Measurements from ENCODE around the gene KCNE4. TPM values are rescaled to one million over a fixed set of nuclear protein-coding genes. Genes with fewer than 3 reads are reported as not detected.

The KCNE4 gene
- total and polyA plus RNA-seq, 2 experiments from 2014 or later: not detected

- Mint-ChIP-seq H3K4me1 (peaks cover 9% of the 10 kb centered on the region), H3K27ac (no peak overlapping the region), H3K36me3 (ENCODE audit: low read depth) (peaks cover 14% of the 10 kb centered on the region), H3K9me3 (peaks cover 8% of the 10 kb centered on the region), H3K4me3 (no peak overlapping the region), H3K27me3 (ENCODE audit: insufficient read depth, low read depth, poor library complexity) (peaks cover 2% of the 10 kb centered on the region)
- no peaks in the 10 kb centered on the region for H3F3A ChIP-seq (replicated peaks; ENCODE audit: low read depth)
- DNase-seq (ENCODE audit: low spot score) (no peak), ATAC-seq (no peak)
- no peaks in the 10 kb centered on the region for H3K27me3 ChIP-seq (ENCODE audit: insufficient read depth)
- no peak overlapping the region for H3K27ac ChIP-seq (ENCODE audit: low read depth)
- no peaks in the 10 kb centered on the region for H4K20me1 ChIP-seq (replicated peaks; ENCODE audit: insufficient read depth)
- 0 out of 2 replicates have a peak, but pooled peaks cover 6% of the 10 kb centered on the region for H3K9me2 ChIP-seq (ENCODE audit: insufficient read depth)
- H2AFZ ChIP-seq: no peak overlapping the region
- H3K36me3 ChIP-seq (ENCODE audit: insufficient read depth): no peaks in the 10 kb centered on the region
- H3K4me1 ChIP-seq (ENCODE audit: insufficient read depth): no peaks in the 10 kb centered on the region; the same call in 1 of the 2 replicates
- H3K4me2 ChIP-seq: no peak overlapping the region
- no peak overlapping the region for H3K4me3 ChIP-seq
- H3K79me2 ChIP-seq (replicated peaks; ENCODE audit: insufficient read depth): no peaks in the 10 kb centered on the region
- TF ChIP-seq, protein P1, sequence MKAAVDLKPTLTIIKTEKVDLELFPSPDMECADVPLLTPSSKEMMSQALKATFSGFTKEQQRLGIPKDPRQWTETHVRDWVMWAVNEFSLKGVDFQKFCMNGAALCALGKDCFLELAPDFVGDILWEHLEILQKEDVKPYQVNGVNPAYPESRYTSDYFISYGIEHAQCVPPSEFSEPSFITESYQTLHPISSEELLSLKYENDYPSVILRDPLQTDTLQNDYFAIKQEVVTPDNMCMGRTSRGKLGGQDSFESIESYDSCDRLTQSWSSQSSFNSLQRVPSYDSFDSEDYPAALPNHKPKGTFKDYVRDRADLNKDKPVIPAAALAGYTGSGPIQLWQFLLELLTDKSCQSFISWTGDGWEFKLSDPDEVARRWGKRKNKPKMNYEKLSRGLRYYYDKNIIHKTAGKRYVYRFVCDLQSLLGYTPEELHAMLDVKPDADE (IDR thresholded peaks at IDR 0.05): no peak
- TF ChIP-seq JUNB (IDR thresholded peaks at IDR 0.05; ENCODE audit: unreplicated experiment): no peak
- TF ChIP-seq ZNF331 (CRISPR knock-in tag; IDR thresholded peaks at IDR 0.05; ENCODE audit: low read depth): no peak
- TF ChIP-seq EZH2phosphoT487 (IDR thresholded peaks at IDR 0.05; ENCODE audit: unreplicated experiment): no peak
- TF ChIP-seq NANOG (IDR thresholded peaks at IDR 0.05; ENCODE audit: borderline replicate concordance): no peak
- no peak for TF ChIP-seq ZNF462 (CRISPR knock-in tag; IDR thresholded peaks at IDR 0.05)
- TF ChIP-seq STAT1 (IDR thresholded peaks at IDR 0.05; ENCODE audit: unreplicated experiment): no peak
- TF ChIP-seq ZNF114 (CRISPR knock-in tag; IDR thresholded peaks at IDR 0.05): no peak
- TF ChIP-seq, protein P2, sequence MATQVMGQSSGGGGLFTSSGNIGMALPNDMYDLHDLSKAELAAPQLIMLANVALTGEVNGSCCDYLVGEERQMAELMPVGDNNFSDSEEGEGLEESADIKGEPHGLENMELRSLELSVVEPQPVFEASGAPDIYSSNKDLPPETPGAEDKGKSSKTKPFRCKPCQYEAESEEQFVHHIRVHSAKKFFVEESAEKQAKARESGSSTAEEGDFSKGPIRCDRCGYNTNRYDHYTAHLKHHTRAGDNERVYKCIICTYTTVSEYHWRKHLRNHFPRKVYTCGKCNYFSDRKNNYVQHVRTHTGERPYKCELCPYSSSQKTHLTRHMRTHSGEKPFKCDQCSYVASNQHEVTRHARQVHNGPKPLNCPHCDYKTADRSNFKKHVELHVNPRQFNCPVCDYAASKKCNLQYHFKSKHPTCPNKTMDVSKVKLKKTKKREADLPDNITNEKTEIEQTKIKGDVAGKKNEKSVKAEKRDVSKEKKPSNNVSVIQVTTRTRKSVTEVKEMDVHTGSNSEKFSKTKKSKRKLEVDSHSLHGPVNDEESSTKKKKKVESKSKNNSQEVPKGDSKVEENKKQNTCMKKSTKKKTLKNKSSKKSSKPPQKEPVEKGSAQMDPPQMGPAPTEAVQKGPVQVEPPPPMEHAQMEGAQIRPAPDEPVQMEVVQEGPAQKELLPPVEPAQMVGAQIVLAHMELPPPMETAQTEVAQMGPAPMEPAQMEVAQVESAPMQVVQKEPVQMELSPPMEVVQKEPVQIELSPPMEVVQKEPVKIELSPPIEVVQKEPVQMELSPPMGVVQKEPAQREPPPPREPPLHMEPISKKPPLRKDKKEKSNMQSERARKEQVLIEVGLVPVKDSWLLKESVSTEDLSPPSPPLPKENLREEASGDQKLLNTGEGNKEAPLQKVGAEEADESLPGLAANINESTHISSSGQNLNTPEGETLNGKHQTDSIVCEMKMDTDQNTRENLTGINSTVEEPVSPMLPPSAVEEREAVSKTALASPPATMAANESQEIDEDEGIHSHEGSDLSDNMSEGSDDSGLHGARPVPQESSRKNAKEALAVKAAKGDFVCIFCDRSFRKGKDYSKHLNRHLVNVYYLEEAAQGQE (IDR thresholded peaks at IDR 0.05; ENCODE audit: unreplicated experiment): no peak
- TF ChIP-seq, protein P3, sequence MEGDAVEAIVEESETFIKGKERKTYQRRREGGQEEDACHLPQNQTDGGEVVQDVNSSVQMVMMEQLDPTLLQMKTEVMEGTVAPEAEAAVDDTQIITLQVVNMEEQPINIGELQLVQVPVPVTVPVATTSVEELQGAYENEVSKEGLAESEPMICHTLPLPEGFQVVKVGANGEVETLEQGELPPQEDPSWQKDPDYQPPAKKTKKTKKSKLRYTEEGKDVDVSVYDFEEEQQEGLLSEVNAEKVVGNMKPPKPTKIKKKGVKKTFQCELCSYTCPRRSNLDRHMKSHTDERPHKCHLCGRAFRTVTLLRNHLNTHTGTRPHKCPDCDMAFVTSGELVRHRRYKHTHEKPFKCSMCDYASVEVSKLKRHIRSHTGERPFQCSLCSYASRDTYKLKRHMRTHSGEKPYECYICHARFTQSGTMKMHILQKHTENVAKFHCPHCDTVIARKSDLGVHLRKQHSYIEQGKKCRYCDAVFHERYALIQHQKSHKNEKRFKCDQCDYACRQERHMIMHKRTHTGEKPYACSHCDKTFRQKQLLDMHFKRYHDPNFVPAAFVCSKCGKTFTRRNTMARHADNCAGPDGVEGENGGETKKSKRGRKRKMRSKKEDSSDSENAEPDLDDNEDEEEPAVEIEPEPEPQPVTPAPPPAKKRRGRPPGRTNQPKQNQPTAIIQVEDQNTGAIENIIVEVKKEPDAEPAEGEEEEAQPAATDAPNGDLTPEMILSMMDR (conservative IDR thresholded peaks at IDR 0.05; ENCODE audit: low read depth in 2 of 2): no peak
- no peak for TF ChIP-seq CREB1 (CRISPR knock-in tag; IDR thresholded peaks at IDR 0.05; ENCODE audit: low read depth)
- TF ChIP-seq POLR2AphosphoS5 (IDR thresholded peaks at IDR 0.05; ENCODE audit: low read depth): no peak
- no peak for TF ChIP-seq EZH2 (IDR thresholded peaks at IDR 0.05; ENCODE audit: low read depth, unreplicated experiment)
Observed at GRCh38 chr2:223019390-223019930, 32.5 kb upstream of the KCNE4 start.

Measured in GM23338 (cell line).